ENCODE measurements around the gene ARHGDIA.

DNA sequence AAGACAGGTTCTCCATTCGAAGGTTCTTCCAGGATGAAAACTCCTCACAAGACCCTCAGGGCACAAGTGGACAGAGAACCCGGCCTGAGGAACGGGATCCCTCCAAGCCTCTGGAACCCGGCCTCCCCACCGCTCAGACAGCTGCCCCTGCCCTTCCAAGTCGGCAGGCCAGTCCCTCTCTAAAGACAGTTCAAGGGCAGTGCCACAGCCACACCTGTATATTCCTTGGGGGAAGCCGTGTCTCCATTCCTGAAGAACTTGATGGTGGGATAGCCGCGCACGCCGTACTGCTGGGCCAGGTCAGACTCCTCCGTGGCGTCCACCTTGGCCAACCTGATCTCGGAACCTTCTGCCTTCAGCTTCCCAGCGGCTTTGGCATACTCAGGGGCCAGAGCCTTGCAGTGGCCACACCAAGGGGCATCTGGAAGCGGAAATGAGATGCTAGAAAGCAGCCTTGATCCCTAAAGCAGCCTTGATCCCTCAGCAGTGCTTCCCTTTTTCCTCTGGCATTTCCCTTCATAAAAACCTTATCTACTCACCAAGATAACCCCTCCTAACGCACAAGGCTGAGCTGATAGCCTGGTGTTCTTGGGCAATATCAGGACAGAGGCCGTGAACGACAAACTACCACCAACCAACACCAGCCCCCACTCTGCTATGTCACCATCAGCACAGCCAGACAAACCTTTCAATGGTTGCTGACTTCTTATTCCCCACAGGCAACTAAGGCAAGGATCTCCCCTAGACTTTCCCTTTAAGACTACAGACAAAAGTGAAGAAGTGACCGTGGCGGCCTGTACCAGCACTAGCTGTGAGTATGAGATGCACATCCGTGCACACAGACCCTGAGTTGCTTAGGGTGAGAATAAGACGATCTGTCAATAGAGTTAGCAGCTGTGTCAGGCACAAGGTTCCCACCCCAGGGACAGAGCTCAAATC is 11.9 kb downstream of the ARHGDIA start:
- TF ChIP-seq, protein P1, sequence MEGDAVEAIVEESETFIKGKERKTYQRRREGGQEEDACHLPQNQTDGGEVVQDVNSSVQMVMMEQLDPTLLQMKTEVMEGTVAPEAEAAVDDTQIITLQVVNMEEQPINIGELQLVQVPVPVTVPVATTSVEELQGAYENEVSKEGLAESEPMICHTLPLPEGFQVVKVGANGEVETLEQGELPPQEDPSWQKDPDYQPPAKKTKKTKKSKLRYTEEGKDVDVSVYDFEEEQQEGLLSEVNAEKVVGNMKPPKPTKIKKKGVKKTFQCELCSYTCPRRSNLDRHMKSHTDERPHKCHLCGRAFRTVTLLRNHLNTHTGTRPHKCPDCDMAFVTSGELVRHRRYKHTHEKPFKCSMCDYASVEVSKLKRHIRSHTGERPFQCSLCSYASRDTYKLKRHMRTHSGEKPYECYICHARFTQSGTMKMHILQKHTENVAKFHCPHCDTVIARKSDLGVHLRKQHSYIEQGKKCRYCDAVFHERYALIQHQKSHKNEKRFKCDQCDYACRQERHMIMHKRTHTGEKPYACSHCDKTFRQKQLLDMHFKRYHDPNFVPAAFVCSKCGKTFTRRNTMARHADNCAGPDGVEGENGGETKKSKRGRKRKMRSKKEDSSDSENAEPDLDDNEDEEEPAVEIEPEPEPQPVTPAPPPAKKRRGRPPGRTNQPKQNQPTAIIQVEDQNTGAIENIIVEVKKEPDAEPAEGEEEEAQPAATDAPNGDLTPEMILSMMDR (conservative IDR thresholded peaks at IDR 0.05 in 1 of 2, IDR thresholded peaks at IDR 0.05 in 1 of 2; ENCODE audit: extremely low read depth in 1 of 2, insufficient read depth in 1 of 2, low read depth in 1 of 2, low read length in 2 of 2) = no peak
- no peak for TF ChIP-seq EZH2 (IDR thresholded peaks at IDR 0.05; ENCODE audit: borderline replicate concordance, low read length)

All from mammary epithelial cell (primary cell).